ENCODE measurements around the gene HMX1.

DNA sequence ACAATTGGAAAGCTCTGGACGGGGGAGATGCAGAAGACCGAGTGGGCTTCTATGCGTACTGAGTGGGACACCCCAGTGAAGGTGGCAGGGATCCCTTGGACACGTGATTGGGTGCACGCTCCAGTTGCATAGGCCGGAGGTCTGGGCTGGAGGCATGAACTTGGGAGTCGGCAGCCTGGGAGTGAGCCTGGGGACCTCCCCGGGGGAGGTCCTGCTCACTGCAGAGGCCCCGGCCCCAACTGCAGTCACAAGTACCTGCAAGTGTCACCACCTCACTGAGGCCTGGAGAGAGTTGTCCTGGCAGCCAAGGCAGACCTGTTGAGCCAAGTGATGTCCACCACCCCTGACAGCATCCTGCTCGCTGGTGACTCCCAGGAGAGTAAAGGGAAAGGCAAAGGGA is 49.3 kb upstream of the HMX1 start:
- no peak for TF ChIP-seq CTCF (IDR thresholded peaks at IDR 0.05)
- TF ChIP-seq EZH2 (IDR thresholded peaks at IDR 0.05; ENCODE audit: borderline replicate concordance, insufficient read depth, low read depth, low read length, poor library complexity, severe bottlenecking) = no peak

Data from B cell (primary cell).